ENCODE data around the gene RAN.

RAN gene

GRCh38 chr12:130871286-130872178, at the start of gene RAN:
Gene RAN, plus strand, starts transcription at chr12:130872066. Its CDS starts 528 bp downstream, at chr12:130872594.
- DNase-seq (ENCODE audit: low read depth): peak; percentile 96

GRCh38 chr12:130825771-130826150, 46.1 kb upstream of the RAN start:
- no peak overlapping the region for H3K4me3 ChIP-seq (replicated peaks; ENCODE audit: low read depth, low read length)

More at GRCh38 chr12:130871286-130872178, at the start of gene RAN:
- TF ChIP-seq CTCF (IDR thresholded peaks at IDR 0.05; ENCODE audit: low read length, missing control alignments): no peak
- peak within 1 kb of the TSS; percentile 74 for H3K4me3 ChIP-seq (replicated peaks; ENCODE audit: low read depth, low read length)

GRCh38 chr12:130826151-130826801, 45.6 kb upstream of the RAN start:
- no peak overlapping the region for H3K4me3 ChIP-seq (replicated peaks; ENCODE audit: low read depth, low read length)
- TF ChIP-seq CTCF (IDR thresholded peaks at IDR 0.05; ENCODE audit: low read length, missing control alignments): peak; percentile 53
- peak; percentile 59 for DNase-seq (ENCODE audit: low read depth)

More at GRCh38 chr12:130825771-130826150, 46.1 kb upstream of the RAN start:
- DNase-seq (ENCODE audit: low read depth): no peak
- no peak for TF ChIP-seq CTCF (IDR thresholded peaks at IDR 0.05; ENCODE audit: low read length, missing control alignments)

GRCh38 chr12:130827432-130827831, 44.4 kb upstream of the RAN start:
- TF ChIP-seq CTCF (IDR thresholded peaks at IDR 0.05; ENCODE audit: low read length, missing control alignments): no peak
- H3K4me3 ChIP-seq (replicated peaks; ENCODE audit: low read depth, low read length): no peak overlapping the region
- no peak for DNase-seq (ENCODE audit: low read depth)

GRCh38 chr12:130828895-130829294, 43.0 kb upstream of the RAN start:
- TF ChIP-seq CTCF (IDR thresholded peaks at IDR 0.05; ENCODE audit: low read length, missing control alignments): no peak
- DNase-seq (ENCODE audit: low read depth): no peak
- no peak overlapping the region for H3K4me3 ChIP-seq (replicated peaks; ENCODE audit: low read depth, low read length)

DNA sequence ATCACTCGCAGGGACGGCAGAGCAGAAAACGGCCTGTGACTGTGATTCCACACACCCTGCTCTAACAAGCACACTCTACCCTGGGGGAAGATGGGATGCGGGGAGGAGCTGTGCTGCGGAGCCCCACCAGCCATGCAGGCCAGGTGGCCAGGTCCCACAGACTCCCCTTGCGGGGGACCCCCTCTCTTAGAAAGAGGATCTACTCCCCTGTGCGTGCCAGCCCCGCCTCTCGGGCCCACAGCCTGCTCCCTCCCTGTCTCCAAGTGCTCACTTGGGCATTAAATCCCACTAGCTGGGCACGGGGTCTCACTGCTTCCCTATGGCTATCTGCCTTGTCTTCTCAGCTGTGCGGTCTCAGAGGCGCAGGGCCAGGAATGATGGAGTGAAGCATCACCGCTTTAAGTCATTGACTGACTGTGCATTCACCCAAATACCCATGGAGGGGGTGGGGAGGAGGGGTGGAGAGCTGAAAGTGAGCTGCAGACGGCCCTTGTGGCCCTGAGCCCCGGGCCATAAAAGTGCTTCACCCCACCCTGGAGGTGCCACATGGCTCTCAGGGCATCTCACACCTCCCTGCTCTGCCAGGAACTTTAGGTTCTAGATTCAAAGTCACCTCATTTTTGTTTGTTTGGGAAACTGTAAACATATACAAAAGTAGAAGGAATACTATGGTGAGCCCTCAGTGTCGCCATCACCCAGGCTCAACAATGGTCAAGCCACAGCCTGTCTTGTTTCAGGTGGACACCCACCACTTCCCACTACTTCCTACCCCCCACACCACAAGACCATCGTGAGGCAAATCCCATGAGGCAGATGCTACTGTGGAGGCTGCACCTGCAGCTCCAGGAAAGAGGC, 42.2 kb upstream of the RAN start:
- DNase-seq (ENCODE audit: low read depth): no peak
- no peak overlapping the region for H3K4me3 ChIP-seq (replicated peaks; ENCODE audit: low read depth, low read length)
- TF ChIP-seq CTCF (IDR thresholded peaks at IDR 0.05; ENCODE audit: low read length, missing control alignments): no peak
